CD4-positive, CD25-positive, alpha-beta regulatory T cell (primary cell): Measurements from ENCODE around the gene STK40. TPM values are rescaled to one million over a fixed set of nuclear protein-coding genes. Genes with fewer than 3 reads are reported as not detected.

Experiments used
- ATAC-seq, 2 donors: fragments of 150-1000 bp; cut with Tn5 transposase; one replicate each; pipeline ENCODE4 v1.10.0; 2021; ENCODE audit warnings: low read depth in 2 of 2, moderate number of reproducible peaks in 2 of 2, moderate library complexity in 1 of 2
- DNase-seq, 3 donors: peaks; one replicate each; pipeline versions ENCODE4 v3.0.0 to v3.0.0-alpha.2; 2012 to 2022; ENCODE audit warnings: mixed read lengths in 1 of 3
- H3K27ac ChIP-seq: one replicate; pipeline ENCODE4 v1.7.0; 2013; ENCODE audit warnings: mild to moderate bottlenecking, low read length; ENCODE audit not compliant: insufficient read depth, poor library complexity, severe bottlenecking
- H3K27me3 ChIP-seq: one replicate; pipeline ENCODE4 v1.7.0; 2013; ENCODE audit warnings: low read length; ENCODE audit not compliant: control insufficient read depth, insufficient read depth
- H3K36me3 ChIP-seq: one replicate; pipeline ENCODE4 v1.7.0; 2013; ENCODE audit warnings: mild to moderate bottlenecking, low read length, moderate library complexity; ENCODE audit not compliant: control insufficient read depth, insufficient read depth
- H3K4me1 ChIP-seq: 2 replicates; pipeline ENCODE4 v1.7.0; 2013; ENCODE audit warnings: mild to moderate bottlenecking, low read length; ENCODE audit not compliant: insufficient read depth, control insufficient read depth, poor library complexity, severe bottlenecking
- H3K4me3 ChIP-seq: one replicate; pipeline ENCODE4 v1.7.0; 2013; ENCODE audit warnings: low read depth, mild to moderate bottlenecking, low read length, moderate library complexity
- H3K9me3 ChIP-seq, 2 experiments: 1 replicate in 1 of 2; 2 replicates in 1 of 2; pipeline ENCODE4 v1.7.0; 2013; ENCODE audit warnings: low read length in 2 of 2, mild to moderate bottlenecking in 1 of 2, moderate library complexity in 1 of 2; ENCODE audit not compliant: control insufficient read depth in 2 of 2
- H3K27ac Mint-ChIP-seq, 3 donors: one replicate each; pipeline ENCODE4 v1.8.0; 2020 to 2022; ENCODE audit warnings: mild to moderate bottlenecking in 3 of 3, mixed read lengths in 3 of 3, moderate library complexity in 2 of 3
- H3K27me3 Mint-ChIP-seq: one replicate; pipeline ENCODE4 v1.8.0; 2022; ENCODE audit warnings: mild to moderate bottlenecking, mixed read lengths
- H3K36me3 Mint-ChIP-seq: one replicate; pipeline ENCODE4 v1.8.0; 2020; ENCODE audit warnings: mixed read lengths
- H3K4me1 Mint-ChIP-seq, 4 donors: one replicate each; pipeline ENCODE4 v1.8.0; 2020 to 2022; ENCODE audit warnings: mixed read lengths in 4 of 4, mild to moderate bottlenecking in 1 of 4
- H3K4me3 Mint-ChIP-seq, 4 donors: one replicate each; pipeline ENCODE4 v1.8.0; 2020 to 2022; ENCODE audit warnings: mild to moderate bottlenecking in 4 of 4, mixed read lengths in 4 of 4, moderate library complexity in 3 of 4
- H3K9me3 Mint-ChIP-seq, 7 donors: one replicate each; pipeline ENCODE4 v1.8.0; 2020 to 2022; ENCODE audit warnings: mixed read lengths in 7 of 7, mild to moderate bottlenecking in 3 of 7, moderate library complexity in 2 of 7
- polyA plus RNA-seq, 4 donors: library from polyadenylated mRNA; unstranded; fragments of 300-500 nt; fragmentation: Illumina TruSeq; gene quantifications; one replicate each; pipeline ENCODE4 v1.2.3, GENCODE V29; 2021
- total RNA-seq: library from RNA; stranded (reverse); gene quantifications from one replicate; pipeline ENCODE4 v1.2.3, GENCODE V29; 2022

The STK40 gene
- 30.1 TPM for total RNA-seq
- polyA plus RNA-seq = 10 to 100 TPM; 27.1 to 36.4 (median 30.3) TPM

- Mint-ChIP-seq H3K27me3 (no peaks in the 10 kb centered on the region), H3K4me1 (peaks cover 5 to 61% (median 47%) of the 10 kb centered on the region in 4 donors), H3K9me3 (no peaks in the 10 kb centered on the region), H3K27ac (peak within 1 kb of the TSS; percentile 98 to 99 (median 99)), H3K36me3 (peaks cover 5% of the 10 kb centered on the region), H3K4me3 (peak within 1 kb of the TSS; percentile 91 to 99 (median 95))
- Histone ChIP-seq H3K27me3 (no peaks in the 10 kb centered on the region), H3K9me3 (no peaks in the 10 kb centered on the region), H3K36me3 (peaks cover 13% of the 10 kb centered on the region), H3K4me3 (peak within 1 kb of the TSS; percentile 90), H3K27ac (peak within 1 kb of the TSS; percentile 95), H3K4me1 (peaks cover 39% of the 10 kb centered on the region)
- ATAC-seq (peak; percentile 90 to 92), DNase-seq (peak; percentile 97 to 99 (median 98))
Measured at GRCh38 chr1:36385410-36386264, at the start of gene STK40. Gene STK40, minus strand, starts transcription at chr1:36385924. Its CDS starts 24,592 bp downstream, at chr1:36361332.

GRCh38 chr1:36433102-36433501 is 47.4 kb upstream of the STK40 start:
- peak overlapping the region in 1 of 3 donors; percentile 54 for H3K27ac Mint-ChIP-seq
- H3K4me1 ChIP-seq = no peaks in the 10 kb centered on the region
- DNase-seq (no peak), ATAC-seq (no peak)
- H3K27me3 ChIP-seq = no peaks in the 10 kb centered on the region
- no peaks in the 10 kb centered on the region for H3K9me3 Mint-ChIP-seq
- peaks cover 5% of the 10 kb centered on the region for H3K27me3 Mint-ChIP-seq
- H3K36me3 ChIP-seq = no peaks in the 10 kb centered on the region
- H3K4me1 Mint-ChIP-seq = no peaks in the 10 kb centered on the region
- no peak overlapping the region for H3K27ac ChIP-seq
- no peak overlapping the region for H3K4me3 ChIP-seq
- no peaks in the 10 kb centered on the region for H3K9me3 ChIP-seq
- H3K4me3 Mint-ChIP-seq = no peak overlapping the region
- no peaks in the 10 kb centered on the region for H3K36me3 Mint-ChIP-seq

GRCh38 chr1:36432616-36433015 is 46.9 kb upstream of the STK40 start:
- no peak overlapping the region for H3K4me3 Mint-ChIP-seq
- Histone ChIP-seq H3K36me3 (no peaks in the 10 kb centered on the region), H3K9me3 (no peaks in the 10 kb centered on the region), H3K27me3 (no peaks in the 10 kb centered on the region), H3K27ac (no peak overlapping the region), H3K4me1 (no peaks in the 10 kb centered on the region), H3K4me3 (no peak overlapping the region)
- no peak overlapping the region for H3K27ac Mint-ChIP-seq
- H3K36me3 Mint-ChIP-seq = no peaks in the 10 kb centered on the region
- no peak for DNase-seq
- H3K9me3 Mint-ChIP-seq = no peaks in the 10 kb centered on the region
- peaks cover 5% of the 10 kb centered on the region for H3K27me3 Mint-ChIP-seq
- ATAC-seq = no peak
- H3K4me1 Mint-ChIP-seq = no peaks in the 10 kb centered on the region

- ATAC-seq = no peak
- H3K4me1 ChIP-seq = no peaks in the 10 kb centered on the region
- H3K36me3 Mint-ChIP-seq = no peaks in the 10 kb centered on the region
- no peaks in the 10 kb centered on the region for H3K36me3 ChIP-seq
- no peak overlapping the region for H3K27ac ChIP-seq
- no peak overlapping the region for H3K4me3 Mint-ChIP-seq
- no peaks in the 10 kb centered on the region for H3K27me3 ChIP-seq
- H3K27me3 Mint-ChIP-seq = peaks cover 5% of the 10 kb centered on the region
- H3K4me1 Mint-ChIP-seq = peaks cover 0 to 6% (median 3%) of the 10 kb centered on the region in 4 donors
- H3K9me3 Mint-ChIP-seq = peaks cover 0 to 1% (median 0%) of the 10 kb centered on the region in 7 donors
- H3K9me3 ChIP-seq = no peaks in the 10 kb centered on the region
- DNase-seq = no peak
- peak overlapping the region in 1 of 3 donors; percentile 4 for H3K27ac Mint-ChIP-seq
- no peak overlapping the region for H3K4me3 ChIP-seq
Measured at GRCh38 chr1:36425791-36426190, 40.1 kb upstream of the STK40 start.

GRCh38 chr1:36421649-36422048 is 35.9 kb upstream of the STK40 start:
- Histone ChIP-seq H3K4me3 (no peak overlapping the region), H3K27ac (no peak overlapping the region), H3K36me3 (no peaks in the 10 kb centered on the region), H3K9me3 (no peaks in the 10 kb centered on the region), H3K27me3 (no peaks in the 10 kb centered on the region), H3K4me1 (peaks cover 7% of the 10 kb centered on the region)
- H3K27me3 Mint-ChIP-seq = no peaks in the 10 kb centered on the region
- peaks cover 0 to 13% (median 8%) of the 10 kb centered on the region in 4 donors for H3K4me1 Mint-ChIP-seq
- no peak overlapping the region for H3K4me3 Mint-ChIP-seq
- ATAC-seq (no peak), DNase-seq (no peak)
- H3K36me3 Mint-ChIP-seq = no peaks in the 10 kb centered on the region
- H3K27ac Mint-ChIP-seq = peak overlapping the region in 1 of 3 donors; percentile 85
- peaks cover 0 to 1% (median 0%) of the 10 kb centered on the region in 7 donors for H3K9me3 Mint-ChIP-seq

DNA sequence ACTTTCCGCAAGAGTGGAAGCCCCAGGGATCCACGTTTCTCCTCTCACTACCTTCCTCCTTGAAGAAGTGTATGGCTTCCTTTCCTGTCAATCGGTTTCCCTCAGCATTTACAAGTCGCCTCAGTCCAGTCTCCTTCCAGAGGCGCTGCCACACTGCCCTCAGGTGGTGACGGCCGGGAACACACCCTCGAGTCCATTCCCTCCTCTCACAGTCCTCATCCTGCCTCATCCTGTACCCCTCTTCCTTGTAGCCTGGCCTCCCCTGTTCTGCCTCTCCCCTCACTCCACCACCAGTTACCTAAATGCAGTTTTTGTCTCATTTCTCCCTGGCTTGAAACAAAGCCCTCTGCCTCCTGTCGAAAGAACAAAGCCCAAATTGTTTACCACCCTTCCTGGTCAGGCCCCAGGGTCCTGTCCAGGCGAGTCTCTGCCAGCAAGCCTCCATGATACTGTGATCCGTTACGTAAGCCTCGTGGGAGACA is 35.2 kb upstream of the STK40 start:
- peak overlapping the region; percentile 53 to 85 (median 76) for H3K27ac Mint-ChIP-seq
- peaks cover 0 to 13% (median 8%) of the 10 kb centered on the region in 4 donors for H3K4me1 Mint-ChIP-seq
- no peaks in the 10 kb centered on the region for H3K27me3 Mint-ChIP-seq
- H3K36me3 Mint-ChIP-seq = no peaks in the 10 kb centered on the region
- no peak overlapping the region for H3K27ac ChIP-seq
- no peaks in the 10 kb centered on the region for H3K36me3 ChIP-seq
- peaks cover 0 to 1% (median 0%) of the 10 kb centered on the region in 7 donors for H3K9me3 Mint-ChIP-seq
- no peaks in the 10 kb centered on the region for H3K27me3 ChIP-seq
- ATAC-seq (peak; percentile 97 to 99), DNase-seq (peak; percentile 75 to 89 (median 85))
- no peaks in the 10 kb centered on the region for H3K9me3 ChIP-seq
- peak overlapping the region in 1 of 4 donors; percentile 66 for H3K4me3 Mint-ChIP-seq
- peaks cover 7% of the 10 kb centered on the region for H3K4me1 ChIP-seq
- peak overlapping the region; percentile 54 for H3K4me3 ChIP-seq

DNA sequence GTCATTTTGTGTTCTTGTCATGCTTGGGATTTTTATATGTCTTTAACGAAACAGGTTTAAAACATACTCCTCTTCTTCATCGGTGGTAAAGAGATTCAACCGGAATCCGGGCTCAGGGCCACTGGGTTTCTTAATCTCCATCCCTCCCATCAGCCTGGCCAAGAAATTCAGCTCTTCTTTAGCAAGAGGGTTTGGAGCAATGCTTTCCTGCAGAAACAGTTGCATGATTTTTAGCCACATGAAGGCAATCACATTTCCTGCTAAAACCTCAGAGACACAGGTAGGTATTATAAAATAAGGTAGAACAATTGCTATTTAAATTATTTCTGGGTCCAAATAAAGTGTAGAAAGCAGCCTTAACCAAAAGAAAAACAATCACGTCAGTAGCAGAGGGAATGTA is 34.7 kb upstream of the STK40 start:
- Histone ChIP-seq H3K36me3 (no peaks in the 10 kb centered on the region), H3K4me3 (peak overlapping the region; percentile 54), H3K27me3 (no peaks in the 10 kb centered on the region), H3K9me3 (no peaks in the 10 kb centered on the region), H3K27ac (peak overlapping the region; percentile 5), H3K4me1 (peaks cover 7% of the 10 kb centered on the region)
- ATAC-seq (no peak), DNase-seq (no peak)
- peaks cover 0 to 1% (median 0%) of the 10 kb centered on the region in 7 donors for H3K9me3 Mint-ChIP-seq
- no peaks in the 10 kb centered on the region for H3K27me3 Mint-ChIP-seq
- peaks cover 0 to 13% (median 8%) of the 10 kb centered on the region in 4 donors for H3K4me1 Mint-ChIP-seq
- peak overlapping the region; percentile 53 to 85 (median 76) for H3K27ac Mint-ChIP-seq
- peak overlapping the region in 2 of 4 donors; percentile 19 to 66 for H3K4me3 Mint-ChIP-seq
- no peaks in the 10 kb centered on the region for H3K36me3 Mint-ChIP-seq
